OCI-LY1 (cell line): ENCODE measurements around the gene BMPR1B.

Experiments
- EZH2 ChIP-seq: fragments of 200-600 bp; sonication (generic), shearing (Covaris generic); IDR thresholded peaks from 2 replicates; pipeline ENCODE4 v1.8.0; 2017; ENCODE audit warnings: borderline replicate concordance, mixed run types, mild to moderate bottlenecking, antibody characterized with exemption, low read length, moderate library complexity, mixed read lengths
- TF ChIP-seq, protein P1 (sequence below): fragments of 200-600 bp; sonication (generic), shearing (Covaris generic); IDR thresholded peaks from 2 replicates; pipeline ENCODE4 v1.5.1; 2017; ENCODE audit warnings: mild to moderate bottlenecking, antibody characterized with exemption, low read length, moderate library complexity, mixed read lengths

DNA sequence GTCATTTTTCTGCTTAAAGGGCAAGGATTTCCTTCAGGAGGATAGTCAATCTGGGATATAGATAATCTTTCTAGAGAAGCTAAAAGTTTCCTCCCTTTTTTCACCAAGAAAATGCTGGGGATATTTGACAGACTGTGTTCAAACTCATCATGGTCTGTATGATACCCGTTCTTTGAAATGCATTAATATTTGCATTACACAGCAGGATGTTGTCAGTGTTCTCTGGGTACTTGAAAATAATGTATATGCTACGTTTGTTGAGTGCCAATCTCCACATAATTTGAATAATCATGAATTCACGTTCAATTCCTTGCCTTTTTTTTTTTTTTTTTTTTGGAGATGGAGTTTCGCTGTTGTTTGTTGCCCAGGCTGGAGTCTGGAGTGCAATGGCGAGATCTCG lies 18.0 kb upstream of the BMPR1B start:
- TF ChIP-seq, protein P1, sequence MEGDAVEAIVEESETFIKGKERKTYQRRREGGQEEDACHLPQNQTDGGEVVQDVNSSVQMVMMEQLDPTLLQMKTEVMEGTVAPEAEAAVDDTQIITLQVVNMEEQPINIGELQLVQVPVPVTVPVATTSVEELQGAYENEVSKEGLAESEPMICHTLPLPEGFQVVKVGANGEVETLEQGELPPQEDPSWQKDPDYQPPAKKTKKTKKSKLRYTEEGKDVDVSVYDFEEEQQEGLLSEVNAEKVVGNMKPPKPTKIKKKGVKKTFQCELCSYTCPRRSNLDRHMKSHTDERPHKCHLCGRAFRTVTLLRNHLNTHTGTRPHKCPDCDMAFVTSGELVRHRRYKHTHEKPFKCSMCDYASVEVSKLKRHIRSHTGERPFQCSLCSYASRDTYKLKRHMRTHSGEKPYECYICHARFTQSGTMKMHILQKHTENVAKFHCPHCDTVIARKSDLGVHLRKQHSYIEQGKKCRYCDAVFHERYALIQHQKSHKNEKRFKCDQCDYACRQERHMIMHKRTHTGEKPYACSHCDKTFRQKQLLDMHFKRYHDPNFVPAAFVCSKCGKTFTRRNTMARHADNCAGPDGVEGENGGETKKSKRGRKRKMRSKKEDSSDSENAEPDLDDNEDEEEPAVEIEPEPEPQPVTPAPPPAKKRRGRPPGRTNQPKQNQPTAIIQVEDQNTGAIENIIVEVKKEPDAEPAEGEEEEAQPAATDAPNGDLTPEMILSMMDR, result no peak
- no peak for TF ChIP-seq EZH2
